Measurements from ENCODE around the gene GDI1.
A peak's percentile ranks its signal among the peaks of the same experiment; 100 is the strongest.

GDI1 gene

GRCh38 chrX:154409222-154409871, 27.6 kb upstream of the GDI1 start, which contains the start of gene DNASE1L1:
DNASE1L1 (minus strand) TSS chrX:154409254; CDS start chrX:154405568, 3,686 bp downstream.
- peak; percentile 35 for DNase-seq

- no peak for DNase-seq
Observed at GRCh38 chrX:154411981-154412340, 25.0 kb upstream of the GDI1 start.

- DNase-seq: no peak
Observed at GRCh38 chrX:154412468-154412867, 24.5 kb upstream of the GDI1 start.

- DNase-seq: no peak
Observed at GRCh38 chrX:154413142-154413541, 23.8 kb upstream of the GDI1 start.

GRCh38 chrX:154417157-154417556, 19.8 kb upstream of the GDI1 start:
- DNase-seq: no peak

- DNase-seq: no peak
Observed at GRCh38 chrX:154419189-154419588, 17.8 kb upstream of the GDI1 start.

- no peak for DNase-seq
Observed at GRCh38 chrX:154419688-154420401, 17.1 kb upstream of the GDI1 start.

GRCh38 chrX:154420402-154420756, 16.6 kb upstream of the GDI1 start:
- no peak for DNase-seq

- no peak for DNase-seq
Observed at GRCh38 chrX:154426916-154427770, 9.8 kb upstream of the GDI1 start.

GRCh38 chrX:154428176-154429171, 8.5 kb upstream of the GDI1 start, which contains the start of gene ATP6AP1:
ATP6AP1 (plus strand) TSS chrX:154428677; CDS start chrX:154428693, 16 bp downstream.
- peak; percentile 84 for DNase-seq

- no peak for DNase-seq
Observed at GRCh38 chrX:154429711-154430110, 7.2 kb upstream of the GDI1 start.

GRCh38 chrX:154430479-154430878, 6.5 kb upstream of the GDI1 start:
- no peak for DNase-seq

GRCh38 chrX:154430916-154431315, 6.0 kb upstream of the GDI1 start:
- no peak for DNase-seq

- no peak for DNase-seq
Observed at GRCh38 chrX:154431341-154431740, 5.6 kb upstream of the GDI1 start.

- DNase-seq: no peak
Observed at GRCh38 chrX:154432210-154432609, 4.7 kb upstream of the GDI1 start.

GRCh38 chrX:154433605-154434004, 3.3 kb upstream of the GDI1 start:
- no peak for DNase-seq

- no peak for DNase-seq
Observed at GRCh38 chrX:154434394-154435168, 2.4 kb upstream of the GDI1 start.

- no peak for DNase-seq
Observed at GRCh38 chrX:154435171-154435733, 1.7 kb upstream of the GDI1 start.

GRCh38 chrX:154436374-154436982, 476 bp upstream of the GDI1 start:
- DNase-seq: peak; percentile 49
